OCI-LY1 (cell line): ENCODE results near the gene TRANK1.

ENCODE experiments used
- H2AFZ ChIP-seq: fragments of 200-600 bp; sonication (generic), shearing (Covaris generic); 2 replicates; pipeline ENCODE4 v1.6.0; 2014; ENCODE audit warnings: antibody characterized with exemption, mild to moderate bottlenecking, low read length
- H3F3A ChIP-seq: fragments of 200-600 bp; sonication (generic), shearing (Covaris generic); 2 replicates; pipeline ENCODE4 v1.6.0; 2014; ENCODE audit warnings: mild to moderate bottlenecking, antibody characterized with exemption, low read length, moderate library complexity; ENCODE audit not compliant: insufficient read depth
- H3K27ac ChIP-seq: fragments of 200-600 bp; sonication (generic); 2 replicates; pipeline ENCODE4 v1.5.1; 2014; ENCODE audit warnings: low read length, mixed run types, mild to moderate bottlenecking, low read depth; ENCODE audit not compliant: poor library complexity, severe bottlenecking
- H3K27me3 ChIP-seq: fragments of 200-600 bp; sonication (generic); 2 replicates; pipeline ENCODE4 v1.6.0; 2014; ENCODE audit warnings: antibody characterized with exemption, mild to moderate bottlenecking, low read length, moderate library complexity; ENCODE audit not compliant: insufficient read depth
- H3K36me3 ChIP-seq: fragments of 200-600 bp; sonication (generic); 2 replicates; pipeline ENCODE4 v1.6.1; 2014; ENCODE audit warnings: mild to moderate bottlenecking, antibody characterized with exemption, low read length, moderate library complexity, mixed read lengths; ENCODE audit not compliant: insufficient read depth
- H3K4me1 ChIP-seq: fragments of 200-600 bp; sonication (generic); 2 replicates; pipeline ENCODE4 v1.5.1; 2014; ENCODE audit warnings: mild to moderate bottlenecking, low read length, moderate library complexity; ENCODE audit not compliant: insufficient read depth, severe bottlenecking
- H3K4me2 ChIP-seq: fragments of 200-600 bp; sonication (generic), shearing (Covaris generic); 2 replicates; pipeline ENCODE4 v1.6.1; 2014; ENCODE audit warnings: low read length
- H3K4me3 ChIP-seq: fragments of 200-600 bp; sonication (generic); 2 replicates; pipeline ENCODE4 v1.5.1; 2014; ENCODE audit warnings: low read length, low read depth, mild to moderate bottlenecking, mixed read lengths; ENCODE audit not compliant: poor library complexity, severe bottlenecking
- H3K79me2 ChIP-seq: fragments of 200-600 bp; shearing (Covaris generic); 2 replicates; pipeline ENCODE4 v1.6.1; 2016; ENCODE audit warnings: mixed run types, low read length, mixed read lengths; ENCODE audit not compliant: insufficient read depth
- H3K9ac ChIP-seq: fragments of 200-600 bp; sonication (generic), shearing (Covaris generic); 2 replicates; pipeline ENCODE4 v1.6.1; 2014; ENCODE audit warnings: mild to moderate bottlenecking, low read length, mixed read lengths
- H3K9me2 ChIP-seq: fragments of 200-600 bp; sonication (generic), shearing (Covaris generic); 2 replicates; pipeline ENCODE4 v1.6.1; 2014; ENCODE audit warnings: low read depth, mild to moderate bottlenecking, low read length, mixed read lengths
- H3K9me3 ChIP-seq: fragments of 200-600 bp; shearing (Covaris generic); 2 replicates; pipeline ENCODE4 v1.6.1; 2014; ENCODE audit warnings: low read length, mixed read lengths
- H4K20me1 ChIP-seq: fragments of 200-600 bp; sonication (generic), shearing (Covaris generic); 2 replicates; pipeline ENCODE4 v1.6.0; 2016; ENCODE audit warnings: mild to moderate bottlenecking, low read length; ENCODE audit not compliant: insufficient read depth
- EZH2 ChIP-seq: fragments of 200-600 bp; sonication (generic), shearing (Covaris generic); IDR thresholded peaks from 2 replicates; pipeline ENCODE4 v1.8.0; 2017; ENCODE audit warnings: borderline replicate concordance, mixed run types, mild to moderate bottlenecking, antibody characterized with exemption, low read length, moderate library complexity, mixed read lengths
- TF ChIP-seq, protein P1 (sequence below): fragments of 200-600 bp; sonication (generic), shearing (Covaris generic); IDR thresholded peaks from 2 replicates; pipeline ENCODE4 v1.5.1; 2017; ENCODE audit warnings: mild to moderate bottlenecking, antibody characterized with exemption, low read length, moderate library complexity, mixed read lengths

TRANK1 gene

DNA sequence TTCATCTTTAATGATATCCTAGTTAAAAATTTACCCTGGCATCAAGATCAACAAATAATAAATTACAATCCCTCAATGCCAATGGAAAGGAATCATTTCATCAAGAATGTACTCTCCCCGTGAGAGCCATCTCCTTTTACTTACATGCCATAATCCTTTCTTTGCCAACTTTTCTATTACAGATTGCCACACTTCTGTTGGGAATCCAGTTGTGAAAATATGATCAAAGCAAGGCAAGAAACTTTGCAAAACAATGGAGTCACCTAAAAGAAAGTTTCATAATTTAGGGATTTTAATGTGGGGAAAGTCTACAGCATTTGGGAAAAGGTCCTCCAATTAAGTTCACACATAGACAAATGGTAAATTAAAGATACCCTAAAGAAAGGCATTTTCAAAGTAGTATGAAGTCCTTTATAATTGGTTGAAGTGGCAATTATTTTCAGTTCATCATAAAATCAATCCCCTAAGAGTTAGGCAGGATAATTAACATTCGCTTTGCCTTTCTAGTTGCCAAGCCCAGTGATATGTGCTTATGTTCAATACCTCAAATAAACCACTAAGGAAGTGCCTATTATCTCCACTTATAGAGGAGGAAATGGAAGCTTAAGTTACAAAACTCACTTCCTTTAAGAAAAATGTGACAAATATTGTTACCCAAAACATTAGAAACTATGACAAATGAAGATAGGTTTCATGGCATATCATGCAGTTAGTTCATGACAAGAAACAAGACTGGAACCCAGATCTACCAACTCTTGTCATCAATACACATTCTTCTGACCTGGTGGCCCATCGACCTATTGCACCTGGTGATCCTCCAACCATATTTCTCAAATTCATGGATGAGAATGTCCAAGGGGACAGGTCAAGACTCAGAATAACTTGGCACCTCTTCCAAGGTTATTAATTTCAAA lies 49.1 kb downstream of the TRANK1 start:
- H3K36me3 ChIP-seq: peaks cover 84% of the 10 kb centered on the region
- H3K4me1 ChIP-seq: peaks cover 56% of the 10 kb centered on the region
- H3K9me2 ChIP-seq: no peaks in the 10 kb centered on the region
- no peaks in the 10 kb centered on the region for H4K20me1 ChIP-seq
- peak overlapping the region; percentile 73 for H3K27ac ChIP-seq
- no peak overlapping the region for H3K4me3 ChIP-seq
- H2AFZ ChIP-seq: no peak overlapping the region
- TF ChIP-seq, protein P1, sequence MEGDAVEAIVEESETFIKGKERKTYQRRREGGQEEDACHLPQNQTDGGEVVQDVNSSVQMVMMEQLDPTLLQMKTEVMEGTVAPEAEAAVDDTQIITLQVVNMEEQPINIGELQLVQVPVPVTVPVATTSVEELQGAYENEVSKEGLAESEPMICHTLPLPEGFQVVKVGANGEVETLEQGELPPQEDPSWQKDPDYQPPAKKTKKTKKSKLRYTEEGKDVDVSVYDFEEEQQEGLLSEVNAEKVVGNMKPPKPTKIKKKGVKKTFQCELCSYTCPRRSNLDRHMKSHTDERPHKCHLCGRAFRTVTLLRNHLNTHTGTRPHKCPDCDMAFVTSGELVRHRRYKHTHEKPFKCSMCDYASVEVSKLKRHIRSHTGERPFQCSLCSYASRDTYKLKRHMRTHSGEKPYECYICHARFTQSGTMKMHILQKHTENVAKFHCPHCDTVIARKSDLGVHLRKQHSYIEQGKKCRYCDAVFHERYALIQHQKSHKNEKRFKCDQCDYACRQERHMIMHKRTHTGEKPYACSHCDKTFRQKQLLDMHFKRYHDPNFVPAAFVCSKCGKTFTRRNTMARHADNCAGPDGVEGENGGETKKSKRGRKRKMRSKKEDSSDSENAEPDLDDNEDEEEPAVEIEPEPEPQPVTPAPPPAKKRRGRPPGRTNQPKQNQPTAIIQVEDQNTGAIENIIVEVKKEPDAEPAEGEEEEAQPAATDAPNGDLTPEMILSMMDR: no peak
- TF ChIP-seq EZH2: no peak
- H3K4me2 ChIP-seq: no peak overlapping the region; the same call in 1 of the 2 replicates
- H3K27me3 ChIP-seq: no peaks in the 10 kb centered on the region
- no peaks in the 10 kb centered on the region for H3K9me3 ChIP-seq
- H3K79me2 ChIP-seq: no peaks in the 10 kb centered on the region
- H3K9ac ChIP-seq: no peak overlapping the region; the same call in 1 of the 2 replicates
- H3F3A ChIP-seq: no peaks in the 10 kb centered on the region

DNA sequence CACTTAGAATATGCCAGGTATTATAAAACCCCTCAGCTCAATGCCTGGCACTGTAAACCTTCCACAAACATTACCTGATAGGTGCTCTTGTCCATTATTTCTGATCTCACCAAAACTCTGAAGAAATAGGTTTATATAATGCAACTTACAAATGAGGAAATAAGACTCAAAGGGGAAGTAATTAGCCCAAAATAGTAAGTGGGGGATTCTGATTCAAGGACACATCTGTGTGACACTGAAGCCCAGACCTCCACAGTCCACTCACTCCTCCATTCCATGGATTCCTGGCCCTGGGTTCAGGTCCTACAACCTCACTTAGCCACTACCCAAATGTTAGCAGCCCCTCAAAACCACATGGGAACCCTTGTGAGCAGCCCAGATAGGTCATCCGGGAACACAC lies 49.9 kb downstream of the TRANK1 start:
- Histone ChIP-seq H3K27ac (peak overlapping the region; percentile 73), H3K4me3 (no peak overlapping the region), H3F3A (no peaks in the 10 kb centered on the region), H3K36me3 (peaks cover 87% of the 10 kb centered on the region), H3K9me2 (no peaks in the 10 kb centered on the region), H2AFZ (no peak overlapping the region), H3K27me3 (no peaks in the 10 kb centered on the region), H3K9ac (no peak overlapping the region; the same call in 1 of the 2 replicates), H3K9me3 (no peaks in the 10 kb centered on the region), H3K4me1 (peaks cover 52% of the 10 kb centered on the region), H3K4me2 (no peak overlapping the region; the same call in 1 of the 2 replicates), H4K20me1 (no peaks in the 10 kb centered on the region), H3K79me2 (no peaks in the 10 kb centered on the region)
- no peak for TF ChIP-seq EZH2

DNA sequence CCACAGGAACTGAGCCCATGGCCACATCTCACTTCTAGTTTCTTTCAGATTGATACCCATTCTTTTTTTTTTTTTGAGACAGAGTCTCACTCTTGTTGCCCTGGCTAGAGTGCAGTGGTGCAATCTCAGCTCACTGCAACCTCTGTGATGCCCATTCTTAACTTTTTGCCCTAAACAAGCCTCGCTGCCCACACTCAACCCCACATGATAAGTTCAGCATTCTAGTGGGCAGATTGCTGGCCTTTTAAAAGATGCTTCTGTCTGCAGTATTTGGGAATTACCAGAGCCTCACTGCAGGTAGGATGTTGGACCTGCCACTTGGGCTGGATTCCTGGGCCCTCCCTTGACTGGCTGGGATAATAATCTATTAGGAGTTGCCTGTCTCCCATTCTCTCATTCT lies 51.0 kb downstream of the TRANK1 start:
- Histone ChIP-seq H3K9me3 (no peaks in the 10 kb centered on the region), H3K4me2 (no peak overlapping the region; the same call in 1 of the 2 replicates), H3K4me3 (no peak overlapping the region), H3K4me1 (peaks cover 52% of the 10 kb centered on the region), H3K9ac (no peak overlapping the region), H3K36me3 (peaks cover 87% of the 10 kb centered on the region), H3F3A (no peaks in the 10 kb centered on the region), H3K79me2 (no peaks in the 10 kb centered on the region), H4K20me1 (no peaks in the 10 kb centered on the region), H3K27me3 (no peaks in the 10 kb centered on the region), H3K27ac (peak overlapping the region; percentile 73), H3K9me2 (no peaks in the 10 kb centered on the region), H2AFZ (no peak overlapping the region)
- TF ChIP-seq, protein P1: no peak
- no peak for TF ChIP-seq EZH2
